Measurements from ENCODE around the gene IRAK3. TPM values are rescaled to one million over a fixed set of nuclear protein-coding genes. Genes with fewer than 3 reads are reported as not detected.
"Not testable (repeated sequence)": the region's sequence is repeated elsewhere in the genome, so short reads cannot be mapped to it uniquely, and the experiment has no call there.

The IRAK3 gene
- total and polyA plus RNA-seq, 10 donors: 4.4 to 157 (median 73.5) TPM

- Histone ChIP-seq H3K4me3 (no peak overlapping the region), H3K4me1 (peaks cover 0 to 68% (median 8%) of the 10 kb centered on the region in 6 donors), H3K27ac (peak overlapping the region in 6 of 8 donors; percentile 12 to 59 (median 30)), H3K9me3 (no peaks in the 10 kb centered on the region), H3K36me3 (peaks cover 0 to 87% (median 2%) of the 10 kb centered on the region in 6 donors), H3K27me3 (replicated peaks in 1 of 7) (no peaks in the 10 kb centered on the region)
- DNase-seq: no peak
- no peak for TF ChIP-seq POLR2AphosphoS5 (IDR thresholded peaks at IDR 0.05)
- no peak for TF ChIP-seq CTCF (IDR thresholded peaks at IDR 0.05 in 8 of 11, conservative IDR thresholded peaks at IDR 0.05 in 3 of 11)
- intact Hi-C loops (cut with DNase I; ENCODE audit: low total_unique reads): no loop called here
Observed at GRCh38 chr12:66210840-66211239, 21.8 kb downstream of the IRAK3 start.

- H3K27me3 ChIP-seq (replicated peaks in 1 of 7): not testable (repeated sequence)
- WGBS, 5 donors: 67 to 85% (median 76%) methylated on average over 2 of the region's 2 CpGs
Observed at GRCh38 chr12:66211573-66211972, 22.6 kb downstream of the IRAK3 start.

GRCh38 chr12:66213011-66213410 is 24.0 kb downstream of the IRAK3 start:
- H3K4me3 ChIP-seq; H3K9me3 ChIP-seq; H3K27ac ChIP-seq; DNase-seq; H3K27me3 ChIP-seq (replicated peaks in 1 of 7); intact Hi-C loops (cut with DNase I; ENCODE audit: low total_unique reads): not testable (repeated sequence)
- Histone ChIP-seq H3K36me3 (peaks cover 0 to 94% (median 2%) of the 10 kb centered on the region in 6 donors), H3K4me1 (peaks cover 8 to 74% (median 17%) of the 10 kb centered on the region in 6 donors)
- WGBS, 5 donors: 80 to 93% (median 84%) methylated on average over 3 of the region's 3 CpGs

More at GRCh38 chr12:66211573-66211972, 22.6 kb downstream of the IRAK3 start:
- Histone ChIP-seq H3K27ac (peak overlapping the region in 2 of 8 donors; percentile 35 to 59), H3K36me3 (peaks cover 0 to 92% (median 2%) of the 10 kb centered on the region in 6 donors), H3K4me1 (peaks cover 0 to 69% (median 8%) of the 10 kb centered on the region in 6 donors)
- DNase-seq; intact Hi-C loops (cut with DNase I; ENCODE audit: low total_unique reads); H3K9me3 ChIP-seq; H3K4me3 ChIP-seq: not testable (repeated sequence)

GRCh38 chr12:66217342-66217917 is 28.4 kb downstream of the IRAK3 start:
- no peaks in the 10 kb centered on the region for H3K27me3 ChIP-seq (replicated peaks in 1 of 7)

GRCh38 chr12:66228462-66228861 is 39.4 kb downstream of the IRAK3 start:
- DNase-seq: no peak
- Histone ChIP-seq H3K27me3 (replicated peaks in 1 of 7) (no peaks in the 10 kb centered on the region), H3K9me3 (no peaks in the 10 kb centered on the region), H3K36me3 (peaks cover 0 to 100% (median 16%) of the 10 kb centered on the region in 6 donors), H3K27ac (no peak overlapping the region), H3K4me3 (no peak overlapping the region), H3K4me1 (peaks cover 0 to 5% (median 0%) of the 10 kb centered on the region in 6 donors)
- no peak for TF ChIP-seq POLR2A (IDR thresholded peaks at IDR 0.05)
- TF ChIP-seq POLR2AphosphoS5 (IDR thresholded peaks at IDR 0.05): no peak
- no peak for TF ChIP-seq CTCF (IDR thresholded peaks at IDR 0.05 in 8 of 11, conservative IDR thresholded peaks at IDR 0.05 in 3 of 11)
- intact Hi-C loops (cut with DNase I; ENCODE audit: low total_unique reads): no loop called here

More at GRCh38 chr12:66217342-66217917, 28.4 kb downstream of the IRAK3 start:
- peaks cover 8 to 38% (median 13%) of the 10 kb centered on the region in 6 donors for H3K4me1 ChIP-seq
- no peak for DNase-seq
- no peak overlapping the region for H3K4me3 ChIP-seq
- TF ChIP-seq POLR2A (IDR thresholded peaks at IDR 0.05) (no peak), CTCF (IDR thresholded peaks at IDR 0.05 in 8 of 11, conservative IDR thresholded peaks at IDR 0.05 in 3 of 11) (no peak), POLR2AphosphoS5 (IDR thresholded peaks at IDR 0.05) (no peak)
- H3K9me3 ChIP-seq: peaks cover 0 to 9% (median 6%) of the 10 kb centered on the region in 8 donors
- intact Hi-C loops (cut with DNase I; ENCODE audit: low total_unique reads): no loop called here
- H3K27ac ChIP-seq: peak overlapping the region; percentile 34 to 59 (median 50)
- peaks cover 0 to 94% (median 3%) of the 10 kb centered on the region in 6 donors for H3K36me3 ChIP-seq
- 41 to 58% (median 44%) methylated on average over 4 of the region's 4 CpGs for WGBS, 5 donors
